ENCODE data around the gene TEX26.
"Not testable (repeated sequence)": the region's sequence is repeated elsewhere in the genome, so short reads cannot be mapped to it uniquely, and the experiment has no call there.

TEX26 gene

GRCh38 chr13:30923418-30923817 lies 9.0 kb upstream of the TEX26 start:
- H3K79me2 ChIP-seq (ENCODE audit: insufficient read depth, low read depth), result no peaks in the 10 kb centered on the region
- H3K4me1 ChIP-seq (ENCODE audit: low read depth, poor library complexity, severe bottlenecking), result no peaks in the 10 kb centered on the region
- H3K4me3 ChIP-seq (IDR thresholded peaks at IDR 0.05; ENCODE audit: insufficient read depth, low read depth, low read length), result no peak overlapping the region
- no peak overlapping the region for H3K9ac ChIP-seq
- no peaks in the 10 kb centered on the region for H3K27me3 ChIP-seq (ENCODE audit: insufficient read depth, low read depth)
- H3K27ac ChIP-seq, result no peak overlapping the region
- H3K36me3 ChIP-seq (ENCODE audit: insufficient read depth), result no peaks in the 10 kb centered on the region
- no peak for TF ChIP-seq CTCF (conservative IDR thresholded peaks at IDR 0.05; ENCODE audit: low read depth, low read length)
- no peak overlapping the region for H2AFZ ChIP-seq (ENCODE audit: low read depth)
- no peak overlapping the region for H3K4me2 ChIP-seq
- no peaks in the 10 kb centered on the region for H4K20me1 ChIP-seq (ENCODE audit: insufficient read depth)

- H3K4me3 ChIP-seq (IDR thresholded peaks at IDR 0.05; ENCODE audit: insufficient read depth, low read depth, low read length), result no peak overlapping the region
- TF ChIP-seq CTCF (conservative IDR thresholded peaks at IDR 0.05; ENCODE audit: low read depth, low read length), result no peak
- no peak overlapping the region for H2AFZ ChIP-seq (ENCODE audit: low read depth)
- no peaks in the 10 kb centered on the region for H3K79me2 ChIP-seq (ENCODE audit: insufficient read depth, low read depth)
- no peaks in the 10 kb centered on the region for H3K27me3 ChIP-seq (ENCODE audit: insufficient read depth, low read depth)
- no peaks in the 10 kb centered on the region for H3K36me3 ChIP-seq (ENCODE audit: insufficient read depth)
- no peak overlapping the region for H3K4me2 ChIP-seq
- H3K27ac ChIP-seq, result no peak overlapping the region
- H4K20me1 ChIP-seq (ENCODE audit: insufficient read depth), result no peaks in the 10 kb centered on the region
- H3K4me1 ChIP-seq (ENCODE audit: low read depth, poor library complexity, severe bottlenecking), result no peaks in the 10 kb centered on the region
- H3K9ac ChIP-seq, result no peak overlapping the region
Observed at GRCh38 chr13:30924721-30925120, 7.7 kb upstream of the TEX26 start.

GRCh38 chr13:30925429-30925828 lies 7.0 kb upstream of the TEX26 start:
- Histone ChIP-seq H4K20me1 (ENCODE audit: insufficient read depth) (no peaks in the 10 kb centered on the region), H3K27ac (no peak overlapping the region), H3K4me2 (no peak overlapping the region), H3K79me2 (ENCODE audit: insufficient read depth, low read depth) (no peaks in the 10 kb centered on the region), H2AFZ (ENCODE audit: low read depth) (no peak overlapping the region), H3K4me1 (ENCODE audit: low read depth, poor library complexity, severe bottlenecking) (no peaks in the 10 kb centered on the region), H3K4me3 (IDR thresholded peaks at IDR 0.05; ENCODE audit: insufficient read depth, low read depth, low read length) (no peak overlapping the region), H3K27me3 (ENCODE audit: insufficient read depth, low read depth) (no peaks in the 10 kb centered on the region), H3K9ac (no peak overlapping the region), H3K36me3 (ENCODE audit: insufficient read depth) (no peaks in the 10 kb centered on the region)
- TF ChIP-seq CTCF (conservative IDR thresholded peaks at IDR 0.05; ENCODE audit: low read depth, low read length), result no peak

DNA sequence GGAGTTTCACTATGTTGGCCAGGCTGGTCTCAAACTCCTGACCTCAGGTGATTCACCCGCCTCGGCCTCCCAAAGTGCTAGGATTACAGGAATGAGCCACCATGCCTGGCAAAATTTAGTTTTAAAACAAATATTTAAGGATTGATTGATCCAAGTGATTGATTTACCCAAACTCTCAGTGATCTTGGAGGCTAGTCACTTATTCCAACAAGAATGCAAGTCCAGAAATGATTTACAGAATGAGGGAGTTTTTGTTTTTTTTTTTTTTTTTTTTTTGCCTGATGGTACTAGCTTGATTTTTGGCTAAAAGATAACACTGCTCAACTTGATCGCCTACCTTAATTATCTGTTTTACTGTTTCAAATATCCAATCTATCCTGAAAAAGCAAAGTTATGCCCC lies 5.7 kb upstream of the TEX26 start:
- no peak for TF ChIP-seq CTCF (conservative IDR thresholded peaks at IDR 0.05; ENCODE audit: low read depth, low read length)
- no peak overlapping the region for H3K4me3 ChIP-seq (IDR thresholded peaks at IDR 0.05; ENCODE audit: insufficient read depth, low read depth, low read length)
- H3K9ac ChIP-seq, result no peak overlapping the region
- H3K27me3 ChIP-seq (ENCODE audit: insufficient read depth, low read depth), result no peaks in the 10 kb centered on the region
- H4K20me1 ChIP-seq (ENCODE audit: insufficient read depth), result no peaks in the 10 kb centered on the region
- H3K36me3 ChIP-seq (ENCODE audit: insufficient read depth), result no peaks in the 10 kb centered on the region
- no peak overlapping the region for H3K27ac ChIP-seq
- no peaks in the 10 kb centered on the region for H3K79me2 ChIP-seq (ENCODE audit: insufficient read depth, low read depth)
- no peaks in the 10 kb centered on the region for H3K4me1 ChIP-seq (ENCODE audit: low read depth, poor library complexity, severe bottlenecking)
- H2AFZ ChIP-seq (ENCODE audit: low read depth), result no peak overlapping the region
- no peak overlapping the region for H3K4me2 ChIP-seq

DNA sequence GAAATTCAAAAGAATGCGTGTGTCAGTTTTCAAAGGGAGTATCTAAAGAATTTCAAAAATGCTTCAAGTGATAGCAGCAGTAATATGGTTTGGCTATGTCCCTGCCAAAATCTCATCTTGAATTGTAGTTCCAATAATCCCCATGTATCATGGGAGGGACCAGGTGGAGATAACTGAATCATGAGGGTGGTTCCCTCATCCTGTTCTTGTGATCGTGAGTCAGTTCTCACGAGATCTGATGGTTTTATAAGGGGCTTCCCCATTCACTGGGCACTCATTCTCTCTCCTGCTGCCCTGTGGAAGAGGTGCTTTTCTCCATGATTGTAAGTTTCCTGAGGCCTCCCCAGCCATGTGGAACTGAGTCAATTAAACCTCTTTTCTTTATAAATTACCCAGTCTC lies 5.3 kb upstream of the TEX26 start:
- H3K79me2 ChIP-seq (ENCODE audit: insufficient read depth, low read depth); H2AFZ ChIP-seq (ENCODE audit: low read depth); H4K20me1 ChIP-seq (ENCODE audit: insufficient read depth); H3K27me3 ChIP-seq (ENCODE audit: insufficient read depth, low read depth); H3K4me3 ChIP-seq (IDR thresholded peaks at IDR 0.05; ENCODE audit: insufficient read depth, low read depth, low read length); H3K27ac ChIP-seq; H3K9ac ChIP-seq; H3K4me2 ChIP-seq; H3K4me1 ChIP-seq (ENCODE audit: low read depth, poor library complexity, severe bottlenecking); H3K36me3 ChIP-seq (ENCODE audit: insufficient read depth): not testable (repeated sequence)

Measured in KMS-11 (cell line).